Measurements from ENCODE around the gene MYO7B. TPM values are rescaled to one million over a fixed set of nuclear protein-coding genes. Genes with fewer than 3 reads are reported as not detected.
A peak's percentile ranks its signal among the peaks of the same experiment; 100 is the strongest.

The MYO7B gene
- polyA plus RNA-seq, 1 of the 3 experiments (the other 2 are of a cell fraction), result 0.08 TPM

DNA sequence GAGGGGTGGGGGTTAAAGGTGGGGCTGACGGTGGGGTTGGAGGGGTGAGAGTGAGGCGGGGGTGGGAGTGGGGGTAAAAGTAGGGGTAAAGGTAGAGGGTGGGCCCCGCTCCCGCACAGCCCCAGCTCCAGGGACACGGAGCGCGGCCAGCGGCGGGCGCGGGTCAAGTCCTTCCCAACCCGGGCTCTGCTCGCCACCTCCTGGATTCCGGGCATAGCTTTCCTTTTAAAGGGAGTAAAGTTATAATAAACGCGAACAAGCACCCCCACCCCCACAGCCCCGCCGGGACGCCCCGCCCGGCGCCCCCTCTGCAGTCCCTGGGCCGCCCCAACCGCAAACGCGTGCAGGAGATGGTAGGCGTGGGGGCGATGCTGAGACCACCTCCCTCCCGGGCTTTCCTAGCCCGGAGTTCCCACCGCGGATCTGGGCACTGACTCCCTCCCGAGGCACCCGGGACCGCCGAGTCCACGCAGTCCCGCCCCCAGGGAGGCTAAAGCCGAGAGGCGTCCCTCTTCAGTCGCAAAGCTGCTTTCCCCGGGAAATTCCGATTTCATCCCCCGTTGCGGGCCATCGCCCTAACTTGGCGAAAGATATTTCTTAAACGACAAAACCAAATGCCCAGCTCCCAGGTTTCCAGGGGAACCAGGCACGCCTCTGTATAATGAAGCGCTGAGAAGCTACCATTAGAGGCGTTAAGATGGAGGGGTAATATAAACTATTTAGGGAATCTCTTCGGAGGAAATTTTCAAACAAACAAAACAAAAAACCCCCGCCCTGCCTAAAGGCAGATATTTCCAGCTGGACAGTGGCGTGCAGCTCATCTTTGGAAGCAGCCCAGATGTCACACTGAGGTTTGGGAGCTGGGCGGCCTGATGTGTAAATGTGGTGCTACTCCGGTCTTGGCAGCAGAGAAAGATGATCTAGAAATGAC lies 140.1 kb downstream of the MYO7B start, which contains the start of gene LIMS2:
LIMS2 (minus strand) TSS at position 200 of the 931 bp plus-strand sequence. CDS start 506 bp downstream, outside the sequence.
- POLR2A ChIA-PET, result interaction anchor here (0.6 to 2.0 kb wide), 2 partner anchors 13 to 269 kb away, joined by 3 to 6 read pairs; no protein-coding TSS in a partner anchor
- Histone ChIP-seq H3K79me2 (ENCODE audit: insufficient read depth) (no peaks in the 10 kb centered on the region), H3K27me3 (ENCODE audit: insufficient read depth) (peaks cover 14% of the 10 kb centered on the region; the same call in 1 of the 2 replicates), H3K9me2 (no peaks in the 10 kb centered on the region), H2AFZ (ENCODE audit: low read depth) (peak within 1 kb of the TSS; percentile 92), H3K4me2 (peak within 1 kb of the TSS; percentile 90), H3K27ac (ENCODE audit: low read depth in 2 of 2, low read length in 1 of 2) (no peak within 1 kb of the TSS), H3K9me3 (no peaks in the 10 kb centered on the region), H3F3A (replicated peaks; ENCODE audit: insufficient read depth) (no peaks in the 10 kb centered on the region), H3K4me1 (ENCODE audit: control insufficient read depth in 1 of 2, insufficient read depth in 2 of 2, low read depth in 1 of 2, low read length in 1 of 2) (peaks cover 0 to 6% of the 10 kb centered on the region in 2 experiments; a peak in 1 of 4 replicates), H3K9ac (peak within 1 kb of the TSS; percentile 48; the same call in 1 of the 2 replicates), H3K4me3 (ENCODE audit: low read depth in 2 of 2, low read length in 1 of 2) (peak within 1 kb of the TSS; percentile 58 to 85), H4K20me1 (ENCODE audit: insufficient read depth) (no peaks in the 10 kb centered on the region), H3K36me3 (replicated peaks in 1 of 2; ENCODE audit: control insufficient read depth in 1 of 2, insufficient read depth in 2 of 2, low read length in 1 of 2) (no peaks in the 10 kb centered on the region)
- TF ChIP-seq RFX5 (IDR thresholded peaks at IDR 0.05; ENCODE audit: low read length), result no peak
- TF ChIP-seq RAD21 (IDR thresholded peaks at IDR 0.05; ENCODE audit: low read length), result peak; percentile 57
- peak; percentile 23; the same call in 1 of the 2 replicates for TF ChIP-seq SMC3 (IDR thresholded peaks at IDR 0.05; ENCODE audit: low read depth, low read length)
- TF ChIP-seq, protein P1, sequence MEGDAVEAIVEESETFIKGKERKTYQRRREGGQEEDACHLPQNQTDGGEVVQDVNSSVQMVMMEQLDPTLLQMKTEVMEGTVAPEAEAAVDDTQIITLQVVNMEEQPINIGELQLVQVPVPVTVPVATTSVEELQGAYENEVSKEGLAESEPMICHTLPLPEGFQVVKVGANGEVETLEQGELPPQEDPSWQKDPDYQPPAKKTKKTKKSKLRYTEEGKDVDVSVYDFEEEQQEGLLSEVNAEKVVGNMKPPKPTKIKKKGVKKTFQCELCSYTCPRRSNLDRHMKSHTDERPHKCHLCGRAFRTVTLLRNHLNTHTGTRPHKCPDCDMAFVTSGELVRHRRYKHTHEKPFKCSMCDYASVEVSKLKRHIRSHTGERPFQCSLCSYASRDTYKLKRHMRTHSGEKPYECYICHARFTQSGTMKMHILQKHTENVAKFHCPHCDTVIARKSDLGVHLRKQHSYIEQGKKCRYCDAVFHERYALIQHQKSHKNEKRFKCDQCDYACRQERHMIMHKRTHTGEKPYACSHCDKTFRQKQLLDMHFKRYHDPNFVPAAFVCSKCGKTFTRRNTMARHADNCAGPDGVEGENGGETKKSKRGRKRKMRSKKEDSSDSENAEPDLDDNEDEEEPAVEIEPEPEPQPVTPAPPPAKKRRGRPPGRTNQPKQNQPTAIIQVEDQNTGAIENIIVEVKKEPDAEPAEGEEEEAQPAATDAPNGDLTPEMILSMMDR (IDR thresholded peaks at IDR 0.05), result 0 out of 2 replicates have a peak, but pooled peaks have one; percentile 16
- TF ChIP-seq YY1 (IDR thresholded peaks at IDR 0.05; ENCODE audit: low read depth), result no peak
- DNase-seq, result peak; percentile 85
- WGBS (ENCODE audit: low lambda C conversion rate), result 5% methylated on average over 36 of the region's 56 CpGs
- CTCF ChIA-PET, result interaction anchor here (0.6 to 3.4 kb wide), 20 partner anchors 14 to 478 kb away, joined by 3 to 21 read pairs (median 5); partner anchors contain the start of gene IWS1

DNA sequence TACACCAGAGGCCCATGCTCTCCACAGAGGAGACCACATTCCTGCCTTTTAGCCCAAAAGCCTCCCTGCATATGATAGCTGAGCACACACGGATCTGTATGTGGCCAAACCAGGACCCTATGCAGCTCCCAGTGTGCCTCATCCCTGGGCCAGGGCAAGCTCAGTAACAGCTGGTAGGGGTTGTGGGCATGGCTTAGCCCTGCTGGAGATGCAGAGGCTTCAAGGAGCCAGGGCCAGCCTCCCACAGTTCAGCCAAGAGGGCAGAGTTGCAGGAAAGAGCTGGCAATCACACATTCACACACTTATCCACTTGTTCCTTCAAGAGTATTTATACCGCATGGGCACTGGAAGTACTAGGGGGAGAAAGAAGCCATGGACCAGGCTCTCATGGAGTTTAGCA lies 141.4 kb downstream of the MYO7B start:
- no peak overlapping the region for H3K27ac ChIP-seq (ENCODE audit: low read depth in 2 of 2, low read length in 1 of 2)
- H3K9me2 ChIP-seq, result no peaks in the 10 kb centered on the region
- no peaks in the 10 kb centered on the region for H4K20me1 ChIP-seq (ENCODE audit: insufficient read depth)
- no peak overlapping the region for H3K9ac ChIP-seq
- no peak overlapping the region for H3K4me3 ChIP-seq (ENCODE audit: low read depth in 2 of 2, low read length in 1 of 2)
- H3K27me3 ChIP-seq (ENCODE audit: insufficient read depth), result peaks cover 14% of the 10 kb centered on the region; the same call in 1 of the 2 replicates
- H3K4me1 ChIP-seq (ENCODE audit: control insufficient read depth in 1 of 2, insufficient read depth in 2 of 2, low read depth in 1 of 2, low read length in 1 of 2), result peaks cover 0 to 6% of the 10 kb centered on the region in 2 experiments; a peak in 1 of 4 replicates
- WGBS (ENCODE audit: low lambda C conversion rate), result 90% methylated on average over 2 of the region's 2 CpGs
- H2AFZ ChIP-seq (ENCODE audit: low read depth), result no peak overlapping the region
- H3K36me3 ChIP-seq (replicated peaks in 1 of 2; ENCODE audit: control insufficient read depth in 1 of 2, insufficient read depth in 2 of 2, low read length in 1 of 2), result no peaks in the 10 kb centered on the region
- no peaks in the 10 kb centered on the region for H3F3A ChIP-seq (replicated peaks; ENCODE audit: insufficient read depth)
- CTCF ChIA-PET, result interaction anchor here (0.8 to 3.4 kb wide), 7 partner anchors 19 to 352 kb away, joined by 3 to 21 read pairs (median 6); no protein-coding TSS in a partner anchor
- H3K79me2 ChIP-seq (ENCODE audit: insufficient read depth), result no peaks in the 10 kb centered on the region
- no peaks in the 10 kb centered on the region for H3K9me3 ChIP-seq
- DNase-seq, result peak; percentile 12
- POLR2A ChIA-PET, result no interaction called here
- H3K4me2 ChIP-seq, result no peak overlapping the region
- TF ChIP-seq, protein P2, sequence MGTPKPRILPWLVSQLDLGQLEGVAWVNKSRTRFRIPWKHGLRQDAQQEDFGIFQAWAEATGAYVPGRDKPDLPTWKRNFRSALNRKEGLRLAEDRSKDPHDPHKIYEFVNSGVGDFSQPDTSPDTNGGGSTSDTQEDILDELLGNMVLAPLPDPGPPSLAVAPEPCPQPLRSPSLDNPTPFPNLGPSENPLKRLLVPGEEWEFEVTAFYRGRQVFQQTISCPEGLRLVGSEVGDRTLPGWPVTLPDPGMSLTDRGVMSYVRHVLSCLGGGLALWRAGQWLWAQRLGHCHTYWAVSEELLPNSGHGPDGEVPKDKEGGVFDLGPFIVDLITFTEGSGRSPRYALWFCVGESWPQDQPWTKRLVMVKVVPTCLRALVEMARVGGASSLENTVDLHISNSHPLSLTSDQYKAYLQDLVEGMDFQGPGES (IDR thresholded peaks at IDR 0.05; ENCODE audit: low read depth, low read length), result no peak
- TF ChIP-seq RAD21 (IDR thresholded peaks at IDR 0.05; ENCODE audit: low read length) (no peak), ELF1 (IDR thresholded peaks at IDR 0.05) (no peak), TEAD4 (IDR thresholded peaks at IDR 0.05; ENCODE audit: borderline replicate concordance, insufficient read depth) (no peak), SMC3 (IDR thresholded peaks at IDR 0.05; ENCODE audit: low read depth, low read length) (no peak), MEF2A (IDR thresholded peaks at IDR 0.05; ENCODE audit: borderline replicate concordance, low read depth) (no peak), FOXJ3 (CRISPR knock-in tag; IDR thresholded peaks at IDR 0.05) (no peak), EP300 (IDR thresholded peaks at IDR 0.05; ENCODE audit: borderline replicate concordance in 1 of 2, low read depth in 1 of 2, low read length in 1 of 2) (no peak), EZH2phosphoT487 (IDR thresholded peaks at IDR 0.05; ENCODE audit: borderline replicate concordance, low read depth) (no peak), JUND (IDR thresholded peaks at IDR 0.05) (no peak)
- TF ChIP-seq, protein P3, sequence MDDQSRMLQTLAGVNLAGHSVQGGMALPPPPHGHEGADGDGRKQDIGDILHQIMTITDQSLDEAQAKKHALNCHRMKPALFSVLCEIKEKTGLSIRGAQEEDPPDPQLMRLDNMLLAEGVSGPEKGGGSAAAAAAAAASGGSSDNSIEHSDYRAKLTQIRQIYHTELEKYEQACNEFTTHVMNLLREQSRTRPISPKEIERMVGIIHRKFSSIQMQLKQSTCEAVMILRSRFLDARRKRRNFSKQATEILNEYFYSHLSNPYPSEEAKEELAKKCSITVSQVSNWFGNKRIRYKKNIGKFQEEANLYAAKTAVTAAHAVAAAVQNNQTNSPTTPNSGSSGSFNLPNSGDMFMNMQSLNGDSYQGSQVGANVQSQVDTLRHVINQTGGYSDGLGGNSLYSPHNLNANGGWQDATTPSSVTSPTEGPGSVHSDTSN (IDR thresholded peaks at IDR 0.05), result no peak
- TF ChIP-seq, protein P4, sequence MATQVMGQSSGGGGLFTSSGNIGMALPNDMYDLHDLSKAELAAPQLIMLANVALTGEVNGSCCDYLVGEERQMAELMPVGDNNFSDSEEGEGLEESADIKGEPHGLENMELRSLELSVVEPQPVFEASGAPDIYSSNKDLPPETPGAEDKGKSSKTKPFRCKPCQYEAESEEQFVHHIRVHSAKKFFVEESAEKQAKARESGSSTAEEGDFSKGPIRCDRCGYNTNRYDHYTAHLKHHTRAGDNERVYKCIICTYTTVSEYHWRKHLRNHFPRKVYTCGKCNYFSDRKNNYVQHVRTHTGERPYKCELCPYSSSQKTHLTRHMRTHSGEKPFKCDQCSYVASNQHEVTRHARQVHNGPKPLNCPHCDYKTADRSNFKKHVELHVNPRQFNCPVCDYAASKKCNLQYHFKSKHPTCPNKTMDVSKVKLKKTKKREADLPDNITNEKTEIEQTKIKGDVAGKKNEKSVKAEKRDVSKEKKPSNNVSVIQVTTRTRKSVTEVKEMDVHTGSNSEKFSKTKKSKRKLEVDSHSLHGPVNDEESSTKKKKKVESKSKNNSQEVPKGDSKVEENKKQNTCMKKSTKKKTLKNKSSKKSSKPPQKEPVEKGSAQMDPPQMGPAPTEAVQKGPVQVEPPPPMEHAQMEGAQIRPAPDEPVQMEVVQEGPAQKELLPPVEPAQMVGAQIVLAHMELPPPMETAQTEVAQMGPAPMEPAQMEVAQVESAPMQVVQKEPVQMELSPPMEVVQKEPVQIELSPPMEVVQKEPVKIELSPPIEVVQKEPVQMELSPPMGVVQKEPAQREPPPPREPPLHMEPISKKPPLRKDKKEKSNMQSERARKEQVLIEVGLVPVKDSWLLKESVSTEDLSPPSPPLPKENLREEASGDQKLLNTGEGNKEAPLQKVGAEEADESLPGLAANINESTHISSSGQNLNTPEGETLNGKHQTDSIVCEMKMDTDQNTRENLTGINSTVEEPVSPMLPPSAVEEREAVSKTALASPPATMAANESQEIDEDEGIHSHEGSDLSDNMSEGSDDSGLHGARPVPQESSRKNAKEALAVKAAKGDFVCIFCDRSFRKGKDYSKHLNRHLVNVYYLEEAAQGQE (IDR thresholded peaks at IDR 0.05; ENCODE audit: low read depth, low read length), result no peak
